ENCODE data around the gene ANKS3.

DNA sequence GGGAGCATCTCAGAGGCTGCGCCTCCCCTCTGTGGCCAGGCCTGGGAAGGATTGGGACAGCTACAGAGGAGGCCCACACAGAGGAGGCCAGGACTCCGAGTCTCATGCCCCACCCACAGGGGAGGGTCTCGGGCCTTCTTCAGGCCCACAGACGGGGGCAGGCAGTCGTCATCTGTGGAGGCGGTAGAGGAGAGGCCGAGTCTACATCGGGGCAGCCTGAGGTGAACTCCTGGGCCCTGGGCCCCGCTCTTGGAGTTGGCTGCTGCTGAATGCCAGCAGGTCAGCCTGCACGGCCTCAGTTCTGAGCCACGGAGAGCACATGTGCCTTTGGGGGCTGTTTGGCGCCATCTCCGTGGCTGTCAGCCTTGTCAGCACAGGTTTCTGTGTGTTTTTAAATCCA is 48.8 kb downstream of the ANKS3 start:
- TF ChIP-seq CTCF (IDR thresholded peaks at IDR 0.05): no peak
- TF ChIP-seq EZH2 (IDR thresholded peaks at IDR 0.05; ENCODE audit: borderline replicate concordance, insufficient read depth, low read depth, low read length, poor library complexity, severe bottlenecking): no peak
